ENCODE data around the gene CDC6. TPM values are rescaled to one million over a fixed set of nuclear protein-coding genes. Genes with fewer than 3 reads are reported as not detected.

Gene CDC6
- total RNA-seq, 2 experiments from 2014 or later = 81.1 to 98.8 TPM

DNA sequence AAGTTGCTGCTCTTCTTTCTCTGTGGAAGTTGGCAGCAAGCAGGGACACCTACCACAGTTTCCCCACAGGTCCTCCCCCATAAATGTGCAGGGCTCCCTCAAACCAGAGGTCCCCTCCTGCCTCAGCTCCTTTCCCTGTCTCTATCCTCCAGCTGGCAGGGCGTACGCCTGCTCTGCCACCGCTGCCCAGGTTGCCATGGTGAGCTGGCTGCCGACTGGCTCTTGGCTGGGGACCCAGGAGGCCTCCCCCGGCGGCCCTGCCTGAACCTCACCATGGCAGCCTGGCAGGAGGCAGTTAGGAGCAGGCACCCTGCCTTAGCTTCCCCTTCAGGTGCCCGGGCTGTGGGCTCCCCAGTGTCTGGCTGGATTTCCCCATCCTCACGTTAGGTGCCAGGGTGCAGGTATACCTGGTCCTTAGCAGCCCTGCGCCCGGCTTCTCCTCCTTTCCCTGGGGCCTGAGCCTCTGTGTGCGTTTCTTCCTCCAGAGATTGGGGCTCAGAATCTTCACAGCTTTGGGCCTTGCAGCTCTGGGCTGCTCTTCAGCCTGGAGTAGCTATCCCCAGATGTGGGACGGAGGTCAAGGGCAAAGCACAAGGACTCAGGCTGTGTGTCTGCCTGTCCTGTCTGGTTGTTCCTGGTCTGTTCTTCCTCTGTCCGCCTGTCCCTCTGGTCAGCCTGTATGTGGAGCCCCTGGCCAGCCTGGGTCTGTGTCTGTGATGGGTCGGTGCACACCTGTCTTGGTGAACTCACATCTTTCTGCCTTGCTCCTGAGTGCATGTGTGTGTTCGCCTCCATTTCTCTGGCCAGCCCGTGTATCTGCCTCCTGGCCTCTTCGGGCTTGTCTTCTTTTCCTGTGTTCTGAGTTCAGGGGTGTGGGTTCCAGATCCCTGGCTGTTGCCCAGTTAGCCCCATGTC lies 61.1 kb downstream of the CDC6 start:
- peak overlapping the region; percentile 1 for H3K27ac Mint-ChIP-seq
- no peaks in the 10 kb centered on the region for H3K9me3 Mint-ChIP-seq
- CTCF ChIA-PET = interaction anchor here (1.1 kb wide), 2 partner anchors 9 to 46 kb away, joined by 3 to 4 read pairs; no protein-coding TSS in a partner anchor
- POLR2A ChIA-PET = no interaction called here
- no peak for DNase-seq
- no peaks in the 10 kb centered on the region for H3K27me3 Mint-ChIP-seq
- H3K36me3 Mint-ChIP-seq (ENCODE audit: low read depth) = peaks cover 34% of the 10 kb centered on the region
- no peak overlapping the region for H3K4me3 Mint-ChIP-seq
- H3K4me1 Mint-ChIP-seq = peaks cover 76% of the 10 kb centered on the region

- ChIA-PET POLR2A (no interaction called here), CTCF (no interaction called here)
- Mint-ChIP-seq H3K4me3 (no peak overlapping the region), H3K4me1 (peaks cover 72% of the 10 kb centered on the region), H3K36me3 (ENCODE audit: low read depth) (peaks cover 31% of the 10 kb centered on the region), H3K9me3 (no peaks in the 10 kb centered on the region), H3K27me3 (no peaks in the 10 kb centered on the region), H3K27ac (no peak overlapping the region)
- no peak for DNase-seq
Observed at GRCh38 chr17:40349477-40349894, 61.8 kb downstream of the CDC6 start.

DNA sequence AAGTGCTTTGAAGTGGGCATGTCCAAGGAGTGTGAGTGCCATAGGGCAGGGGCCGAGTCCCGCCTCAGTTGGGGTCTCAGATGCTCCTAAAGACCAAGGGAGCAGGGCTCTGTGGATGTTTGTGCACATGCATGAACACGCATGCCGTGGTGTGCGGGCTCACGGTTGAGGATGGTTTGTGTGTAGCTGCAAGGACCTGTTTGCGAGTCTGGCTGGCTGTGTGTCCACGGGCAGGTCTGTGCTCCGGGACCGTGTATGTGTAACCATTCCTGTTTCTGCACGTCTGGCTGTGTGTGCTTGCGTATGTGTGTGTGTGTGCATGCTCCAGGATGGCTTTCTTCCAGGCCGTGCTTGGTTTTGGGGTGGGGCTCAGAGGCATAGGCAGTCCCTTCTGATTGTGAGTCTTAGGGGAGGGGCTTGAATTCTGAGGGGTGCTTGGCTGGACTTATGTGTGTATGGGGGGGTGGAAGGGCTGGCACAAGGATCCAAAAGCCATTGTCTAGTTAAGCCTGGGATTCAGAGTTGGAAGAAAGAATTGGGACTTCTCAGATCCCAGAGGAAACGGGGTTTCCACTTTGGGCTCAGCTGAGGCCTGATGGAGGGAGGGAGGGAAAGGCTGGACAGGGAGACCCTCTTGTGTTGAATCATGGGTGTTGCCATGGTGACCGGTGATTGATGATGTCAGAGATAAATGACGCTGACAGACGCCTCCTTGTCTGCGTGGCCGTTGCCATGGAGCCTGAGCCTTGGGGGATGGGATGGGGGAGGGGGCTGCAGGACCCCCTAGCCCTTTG lies 62.4 kb downstream of the CDC6 start:
- H3K27me3 Mint-ChIP-seq = no peaks in the 10 kb centered on the region
- POLR2A ChIA-PET = no interaction called here
- H3K9me3 Mint-ChIP-seq = no peaks in the 10 kb centered on the region
- CTCF ChIA-PET = interaction anchor here (1.0 kb wide), 1 partner anchor 21 kb away, joined by 3 read pairs; no protein-coding TSS in a partner anchor
- H3K36me3 Mint-ChIP-seq (ENCODE audit: low read depth) = peaks cover 29% of the 10 kb centered on the region
- peaks cover 66% of the 10 kb centered on the region for H3K4me1 Mint-ChIP-seq
- H3K4me3 Mint-ChIP-seq = no peak overlapping the region
- peak overlapping the region; percentile 10 for H3K27ac Mint-ChIP-seq
- DNase-seq = no peak

GRCh38 chr17:40350689-40351358 lies 63.1 kb downstream of the CDC6 start:
- H3K9me3 Mint-ChIP-seq = no peaks in the 10 kb centered on the region
- DNase-seq = no peak
- no peak overlapping the region for H3K27ac Mint-ChIP-seq
- H3K36me3 Mint-ChIP-seq (ENCODE audit: low read depth) = peaks cover 34% of the 10 kb centered on the region
- CTCF ChIA-PET = interaction anchor here (1.0 to 8.7 kb wide), 6 partner anchors 15 to 182 kb away, joined by 3 to 82 read pairs (median 3); partner anchors contain the start of gene RARA
- peaks cover 59% of the 10 kb centered on the region for H3K4me1 Mint-ChIP-seq
- POLR2A ChIA-PET = no interaction called here
- H3K27me3 Mint-ChIP-seq = no peaks in the 10 kb centered on the region
- H3K4me3 Mint-ChIP-seq = no peak overlapping the region

GRCh38 chr17:40351359-40352236 lies 63.9 kb downstream of the CDC6 start:
- no peaks in the 10 kb centered on the region for H3K27me3 Mint-ChIP-seq
- no peak for DNase-seq
- H3K27ac Mint-ChIP-seq = peak overlapping the region; percentile 5
- ChIA-PET POLR2A (no interaction called here), CTCF (interaction anchor here (0.6 to 8.7 kb wide), 8 partner anchors 15 to 182 kb away, joined by 3 to 82 read pairs (median 3); partner anchors contain the start of gene RARA)
- H3K36me3 Mint-ChIP-seq (ENCODE audit: low read depth) = peaks cover 34% of the 10 kb centered on the region
- no peaks in the 10 kb centered on the region for H3K9me3 Mint-ChIP-seq
- no peak overlapping the region for H3K4me3 Mint-ChIP-seq
- peaks cover 52% of the 10 kb centered on the region for H3K4me1 Mint-ChIP-seq

DNA sequence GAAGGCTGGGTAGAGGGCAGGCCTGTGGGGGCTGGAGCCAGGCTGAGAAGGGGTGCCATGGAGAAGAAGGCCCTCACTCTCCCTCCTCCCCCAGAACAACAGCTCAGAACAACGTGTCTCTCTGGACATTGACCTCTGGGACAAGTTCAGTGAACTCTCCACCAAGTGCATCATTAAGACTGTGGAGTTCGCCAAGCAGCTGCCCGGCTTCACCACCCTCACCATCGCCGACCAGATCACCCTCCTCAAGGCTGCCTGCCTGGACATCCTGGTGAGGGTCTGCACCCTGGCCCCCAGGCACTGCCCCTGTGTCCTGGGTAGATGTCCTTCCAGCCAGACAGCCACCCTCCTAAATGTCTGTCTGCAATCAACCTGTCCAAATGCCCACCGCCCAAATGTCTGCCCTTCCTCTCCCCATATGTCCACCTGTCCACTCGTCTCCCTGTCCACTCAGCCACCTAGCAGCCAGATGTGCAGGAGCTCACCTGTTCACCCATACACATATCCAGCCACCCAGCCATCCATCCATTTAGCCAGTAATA lies 64.6 kb downstream of the CDC6 start:
- H3K4me1 Mint-ChIP-seq = peaks cover 45% of the 10 kb centered on the region
- no peak overlapping the region for H3K4me3 Mint-ChIP-seq
- H3K27me3 Mint-ChIP-seq = no peaks in the 10 kb centered on the region
- H3K9me3 Mint-ChIP-seq = no peaks in the 10 kb centered on the region
- CTCF ChIA-PET = interaction anchor here (0.5 to 8.7 kb wide), 11 partner anchors 12 to 181 kb away, joined by 3 to 82 read pairs (median 3); partner anchors contain the start of genes GJD3 and RARA
- H3K27ac Mint-ChIP-seq = peak overlapping the region; percentile 64
- POLR2A ChIA-PET = no interaction called here
- no peak for DNase-seq
- peaks cover 34% of the 10 kb centered on the region for H3K36me3 Mint-ChIP-seq (ENCODE audit: low read depth)

DNA sequence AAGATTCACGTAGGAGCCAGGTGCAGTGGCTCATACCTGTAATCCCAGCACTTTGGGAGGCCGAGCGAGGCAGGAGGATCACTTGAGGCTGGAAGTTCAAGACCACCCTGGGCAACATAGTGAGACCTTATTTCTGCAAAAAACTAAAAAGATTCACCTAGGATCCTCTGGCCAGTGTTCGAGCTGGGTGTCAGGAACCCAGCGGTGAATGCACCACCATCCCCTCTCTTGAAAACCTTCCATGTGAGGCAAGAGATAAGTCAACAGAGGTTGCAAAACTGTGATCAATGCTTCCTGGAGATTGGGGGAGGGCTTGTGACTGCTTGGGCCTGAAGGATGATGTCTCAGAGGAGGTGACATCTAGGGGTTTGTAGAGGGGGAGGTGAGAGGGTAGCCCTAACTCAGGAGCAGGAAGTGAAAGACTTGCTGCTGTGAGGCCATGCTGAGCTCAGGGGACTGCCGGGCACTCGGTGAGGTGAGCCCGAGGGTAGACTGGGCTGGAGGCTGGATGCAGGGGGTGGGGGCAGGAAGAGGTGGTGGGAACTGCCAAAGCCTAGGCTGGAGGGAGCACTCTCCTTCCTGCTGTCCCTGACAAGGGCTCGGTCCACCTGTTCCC lies 65.2 kb downstream of the CDC6 start:
- H3K27me3 Mint-ChIP-seq = no peaks in the 10 kb centered on the region
- no peaks in the 10 kb centered on the region for H3K9me3 Mint-ChIP-seq
- no peak overlapping the region for H3K4me3 Mint-ChIP-seq
- H3K36me3 Mint-ChIP-seq (ENCODE audit: low read depth) = peaks cover 34% of the 10 kb centered on the region
- ChIA-PET CTCF (interaction anchor here (0.5 to 8.7 kb wide), 10 partner anchors 13 to 487 kb away, joined by 3 to 82 read pairs (median 14); partner anchors contain the start of genes GJD3 and RARA), POLR2A (no interaction called here)
- DNase-seq = no peak
- H3K4me1 Mint-ChIP-seq = peaks cover 39% of the 10 kb centered on the region
- peak overlapping the region; percentile 64 for H3K27ac Mint-ChIP-seq

Other genes starting within 250 kb of the CDC6 start
- gene MED24, start 233.5 kb upstream of the CDC6 start, total RNA-seq = 100 to 1,000 TPM in 1 of 2 experiments, 10 to 100 TPM in 1; 92.1 to 102 TPM
- gene THRA, start 224.9 kb upstream of the CDC6 start, total RNA-seq = 1 to 10 TPM; 8.6 to 9.1 TPM
- 1 to 10 TPM; 5.5 to 5.8 TPM for gene NR1D1, start 187.3 kb upstream of the CDC6 start, total RNA-seq
- gene MSL1, start 165.9 kb upstream of the CDC6 start, total RNA-seq = 10 to 100 TPM; 95.4 to 97.1 TPM
- 10 to 100 TPM; 84.8 to 89.2 TPM for gene CASC3, start 147.3 kb upstream of the CDC6 start, total RNA-seq
- 1 to 10 TPM; 4.0 to 5.1 TPM for gene RAPGEFL1, start 110.4 kb upstream of the CDC6 start, total RNA-seq
- gene WIPF2, start 68.6 kb upstream of the CDC6 start, total RNA-seq = 10 to 100 TPM; 23.7 to 26.7 TPM
- gene RARA, start 21.3 kb downstream of the CDC6 start, total RNA-seq = 10 to 100 TPM; 66.6 to 66.7 TPM
- under 1 TPM in 1 of 2 experiments, not detected in 1; 0.22 TPM for gene GJD3, start 76.9 kb downstream of the CDC6 start, total RNA-seq
- 100 to 1,000 TPM; 504 to 522 TPM for gene TOP2A, start 130.0 kb downstream of the CDC6 start, total RNA-seq
- 10 to 100 TPM; 65.2 to 67.9 TPM for gene IGFBP4, start 155.6 kb downstream of the CDC6 start, total RNA-seq
- 1 to 10 TPM; 3.5 to 3.7 TPM for gene TNS4, start 213.7 kb downstream of the CDC6 start, total RNA-seq

Data from activated CD4-positive, alpha-beta T cell treated with anti-CD3 and anti-CD28 coated beads, Interleukin-2, amount 10 ng/mL, durations not matched to agents 7 days and 5 days (primary cell).